DOHH2 (cell line): ENCODE measurements around the gene UPK3BL1.
"Not testable (repeated sequence)": the region's sequence is repeated elsewhere in the genome, so short reads cannot be mapped to it uniquely, and the experiment has no call there.

Source experiments
- H3F3A ChIP-seq: fragments of 200-600 bp; sonication (generic), shearing (Covaris generic); 2 replicates; pipeline ENCODE4 v1.6.0; 2016; ENCODE audit warnings: antibody characterized with exemption, mild to moderate bottlenecking; ENCODE audit not compliant: control insufficient read depth, insufficient read depth
- H3K27ac ChIP-seq: fragments of 200-600 bp; sonication (generic); 2 replicates; pipeline ENCODE4 v1.5.1; 2014; ENCODE audit warnings: low read depth, mild to moderate bottlenecking, low read length, moderate library complexity
- H3K27me3 ChIP-seq: fragments of 200-600 bp; sonication (generic); 2 replicates; pipeline ENCODE4 v1.6.1; 2014; ENCODE audit warnings: mild to moderate bottlenecking, low read length, mixed read lengths; ENCODE audit not compliant: control insufficient read depth
- H3K36me3 ChIP-seq: fragments of 200-600 bp; sonication (generic); 2 replicates; pipeline ENCODE4 v1.6.1; 2014; ENCODE audit warnings: mild to moderate bottlenecking, low read length, moderate library complexity, mixed read lengths; ENCODE audit not compliant: control insufficient read depth
- H3K4me1 ChIP-seq: fragments of 200-600 bp; sonication (generic); 2 replicates; pipeline ENCODE4 v1.6.1; 2014; ENCODE audit warnings: mild to moderate bottlenecking, low read length, mixed read lengths; ENCODE audit not compliant: control insufficient read depth
- H3K4me2 ChIP-seq: fragments of 200-600 bp; sonication (generic); 2 replicates; pipeline ENCODE4 v1.6.0; 2014; ENCODE audit warnings: mild to moderate bottlenecking, low read length, moderate library complexity
- H3K4me3 ChIP-seq: fragments of 200-600 bp; sonication (generic); 2 replicates; pipeline ENCODE4 v1.5.1; 2014; ENCODE audit warnings: mild to moderate bottlenecking, low read length, mixed read lengths
- H3K79me2 ChIP-seq: fragments of 200-600 bp; sonication (generic); 2 replicates; pipeline ENCODE4 v1.6.1; 2014; ENCODE audit warnings: mild to moderate bottlenecking, low read length, mixed read lengths; ENCODE audit not compliant: control insufficient read depth
- H3K9me2 ChIP-seq: fragments of 200-600 bp; sonication (generic); replicated peaks from 2 replicates; pipeline ENCODE4 v1.6.1; 2014; ENCODE audit warnings: mild to moderate bottlenecking, low read length, mixed read lengths; ENCODE audit not compliant: control insufficient read depth
- H3K9me3 ChIP-seq: fragments of 200-600 bp; sonication (generic); 2 replicates; pipeline ENCODE4 v1.6.1; 2014; ENCODE audit warnings: antibody characterized with exemption, low read length, mixed read lengths; ENCODE audit not compliant: control insufficient read depth, insufficient read depth
- H4K20me1 ChIP-seq: fragments of 200-600 bp; sonication (generic); 2 replicates; pipeline ENCODE4 v1.6.0; 2014; ENCODE audit warnings: low read depth, mild to moderate bottlenecking, antibody characterized with exemption, low read length, moderate library complexity; ENCODE audit not compliant: control insufficient read depth, insufficient read depth

UPK3BL1 gene

DNA sequence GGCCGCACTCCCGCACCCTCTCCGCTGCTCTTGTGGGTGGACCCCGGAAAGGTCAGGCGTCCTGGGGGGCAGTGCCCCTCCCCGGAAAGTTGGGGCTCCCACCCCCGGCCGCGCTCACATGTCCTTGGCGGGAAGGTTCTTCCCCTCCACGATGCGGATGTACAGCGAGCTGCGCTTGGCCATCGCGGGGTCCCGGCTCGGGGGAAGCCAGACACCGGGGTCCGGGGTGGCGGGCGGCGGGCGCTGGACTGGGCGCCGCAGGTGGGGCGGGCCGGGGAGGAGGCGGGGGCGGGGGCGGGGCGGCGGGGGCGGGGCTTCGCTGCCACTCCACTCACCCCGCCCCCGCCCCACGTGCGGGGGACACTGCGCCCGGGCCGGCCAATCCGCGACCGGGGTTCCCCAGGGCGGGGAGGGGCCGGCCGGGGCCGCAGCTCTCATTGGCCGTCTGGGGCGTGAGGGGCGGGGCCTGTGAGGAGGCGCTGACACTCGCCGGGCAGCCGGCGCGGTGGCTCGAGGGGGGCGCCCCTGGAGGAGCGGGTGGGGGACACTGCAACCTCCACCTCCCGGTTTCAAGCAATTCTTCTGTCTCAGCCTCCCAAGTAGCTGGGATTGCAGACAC is 26.0 kb downstream of the UPK3BL1 start, which contains the start of gene RASA4:
Gene RASA4 (minus strand): TSS at position 250 of the 619 bp plus-strand sequence. CDS start 67 bp downstream, at position 183.
- not testable (repeated sequence) for H3K27ac ChIP-seq, H3K27me3 ChIP-seq, H3K9me2 ChIP-seq, H3K9me3 ChIP-seq, H4K20me1 ChIP-seq, H3K36me3 ChIP-seq, H3F3A ChIP-seq, H3K79me2 ChIP-seq
- 0 out of 2 replicates have a peak within 1 kb of the TSS, but pooled peaks have one; percentile 30 for H3K4me3 ChIP-seq
- peak within 1 kb of the TSS; percentile 46 for H3K4me2 ChIP-seq
- H3K4me1 ChIP-seq: peaks cover 11% of the 10 kb centered on the region

DNA sequence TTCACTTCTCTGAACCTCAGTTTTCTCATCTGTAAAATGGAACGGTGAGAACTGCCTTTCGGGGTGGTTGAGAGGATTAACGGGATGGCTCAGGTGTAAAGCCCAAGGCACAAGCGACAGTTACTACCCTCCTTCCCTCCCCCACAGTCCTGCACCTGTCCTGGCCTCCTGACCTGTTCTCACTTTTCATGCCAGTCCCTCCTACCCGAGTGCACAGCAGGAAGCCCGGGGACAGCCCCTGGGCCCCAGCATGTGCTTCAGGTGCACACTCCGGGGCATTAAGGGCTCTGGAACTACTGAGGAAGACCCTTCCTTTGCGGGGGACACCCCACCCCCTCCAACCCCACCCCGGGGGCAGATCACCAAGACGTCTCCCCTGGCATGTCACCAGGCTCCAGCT is 26.7 kb downstream of the UPK3BL1 start:
- not testable (repeated sequence) for H3F3A ChIP-seq, H3K9me2 ChIP-seq, H3K4me3 ChIP-seq, H3K27ac ChIP-seq, H3K36me3 ChIP-seq, H3K9me3 ChIP-seq, H3K4me2 ChIP-seq, H3K79me2 ChIP-seq, H4K20me1 ChIP-seq, H3K27me3 ChIP-seq
- H3K4me1 ChIP-seq: peaks cover 11% of the 10 kb centered on the region

GRCh38 chr7:102614873-102615272 is 27.7 kb downstream of the UPK3BL1 start:
- H3K27ac ChIP-seq, H3F3A ChIP-seq, H3K9me2 ChIP-seq: not testable (repeated sequence)

DNA sequence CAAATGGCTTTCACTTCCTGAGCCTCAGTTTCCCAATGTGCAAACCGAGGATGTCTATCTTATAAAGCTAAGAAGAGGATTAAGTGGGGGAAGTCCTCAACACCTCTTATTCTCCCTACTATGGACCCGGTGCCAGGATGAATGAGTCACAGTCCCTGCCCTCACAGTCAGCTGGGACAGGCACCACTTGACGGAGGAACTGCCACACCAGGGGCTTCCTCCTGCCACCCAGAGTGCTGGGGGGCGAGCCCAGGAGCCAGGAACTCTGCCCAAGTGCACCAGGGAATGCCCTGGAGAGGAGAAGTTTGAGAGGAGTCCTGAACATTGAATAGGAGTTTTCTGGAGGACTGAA is 28.3 kb downstream of the UPK3BL1 start:
- not testable (repeated sequence) for H3F3A ChIP-seq, H4K20me1 ChIP-seq, H3K4me3 ChIP-seq, H3K36me3 ChIP-seq, H3K9me3 ChIP-seq, H3K4me2 ChIP-seq, H3K27ac ChIP-seq, H3K9me2 ChIP-seq, H3K79me2 ChIP-seq, H3K27me3 ChIP-seq
- peaks cover 11% of the 10 kb centered on the region for H3K4me1 ChIP-seq

More at GRCh38 chr7:102614873-102615272, 27.7 kb downstream of the UPK3BL1 start:
- not testable (repeated sequence) for H3K4me3 ChIP-seq, H3K9me3 ChIP-seq, H4K20me1 ChIP-seq, H3K36me3 ChIP-seq, H3K79me2 ChIP-seq, H3K4me2 ChIP-seq, H3K27me3 ChIP-seq
- peaks cover 11% of the 10 kb centered on the region for H3K4me1 ChIP-seq

GRCh38 chr7:102613575-102614345 is 28.8 kb downstream of the UPK3BL1 start:
- not testable (repeated sequence) for H3K36me3 ChIP-seq, H3K9me3 ChIP-seq, H3K79me2 ChIP-seq, H3K4me3 ChIP-seq, H4K20me1 ChIP-seq, H3K4me2 ChIP-seq, H3K9me2 ChIP-seq, H3K27me3 ChIP-seq, H3F3A ChIP-seq, H3K27ac ChIP-seq
- H3K4me1 ChIP-seq: peaks cover 11% of the 10 kb centered on the region

- H4K20me1 ChIP-seq, H3K36me3 ChIP-seq, H3K27ac ChIP-seq, H3K79me2 ChIP-seq, H3F3A ChIP-seq, H3K4me2 ChIP-seq, H3K27me3 ChIP-seq, H3K4me3 ChIP-seq, H3K9me3 ChIP-seq, H3K9me2 ChIP-seq: not testable (repeated sequence)
- H3K4me1 ChIP-seq: peaks cover 11% of the 10 kb centered on the region
These were observed 30.8 kb downstream of the UPK3BL1 start for GRCh38 chr7:102611675-102612325.

DNA sequence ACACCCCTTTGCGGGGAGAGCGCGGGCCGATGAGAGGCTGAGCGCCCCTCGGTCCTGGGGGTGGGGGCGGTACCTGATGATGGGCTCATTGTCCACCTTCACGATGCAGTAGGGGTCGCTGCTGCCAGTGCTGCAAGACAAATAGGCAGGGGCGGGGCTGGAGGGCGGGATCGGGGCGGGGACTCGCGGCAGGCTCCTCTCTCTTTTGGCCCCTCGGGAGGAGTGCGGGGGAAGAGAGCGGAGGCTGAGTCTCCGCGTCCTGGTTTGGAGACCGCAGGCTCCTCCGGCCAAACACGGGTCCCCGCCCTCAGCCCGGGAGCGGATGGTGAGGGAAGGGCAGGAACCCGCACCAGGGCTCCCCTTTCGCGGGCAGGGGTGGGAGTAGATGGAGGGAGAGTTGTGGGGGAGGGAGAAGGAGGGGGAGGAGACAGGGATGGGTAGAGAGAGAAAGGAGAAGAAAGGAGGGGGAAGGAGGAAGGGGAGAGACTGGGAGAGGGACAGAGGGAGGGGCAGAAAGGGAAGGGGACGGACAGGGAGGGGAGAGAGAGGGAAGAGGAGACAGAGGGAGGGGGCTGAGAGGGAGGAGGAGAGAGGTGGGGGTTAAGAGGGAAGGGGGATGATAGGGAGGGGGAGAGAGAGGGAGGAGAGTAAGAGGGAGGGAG is 31.4 kb downstream of the UPK3BL1 start:
- not testable (repeated sequence) for H3K9me3 ChIP-seq, H3K27me3 ChIP-seq, H3K9me2 ChIP-seq, H3K4me3 ChIP-seq, H3K4me2 ChIP-seq, H3F3A ChIP-seq, H3K79me2 ChIP-seq, H3K27ac ChIP-seq, H4K20me1 ChIP-seq, H3K36me3 ChIP-seq
- peaks cover 11% of the 10 kb centered on the region for H3K4me1 ChIP-seq
